Smooth muscle cell (in vitro differentiated cells): ENCODE measurements around the gene CFAP77. TPM values are rescaled to one million over a fixed set of nuclear protein-coding genes. Genes with fewer than 3 reads are reported as not detected.

Experiments
- DNase-seq: peaks from one replicate; lab custom pipeline; 2025; ENCODE audit not compliant: unreplicated experiment; lab: John Stamatoyannopoulos, UW
- H2AFZ ChIP-seq: fragments of 200-600 bp; sonication (generic); 2 replicates; pipeline ENCODE4 v1.6.0; 2016; ENCODE audit warnings: antibody characterized with exemption, low read depth, mild to moderate bottlenecking
- H3F3A ChIP-seq: fragments of 200-600 bp; sonication (generic); 2 replicates; pipeline ENCODE4 v1.6.0; 2017; ENCODE audit warnings: antibody characterized with exemption, low read depth
- H3K27ac ChIP-seq: fragments of 200-600 bp; sonication (generic); 2 replicates; pipeline ENCODE4 v1.5.1; 2016; ENCODE audit warnings: low read depth, mild to moderate bottlenecking
- H3K27me3 ChIP-seq: fragments of 200-600 bp; sonication (generic); 2 replicates; pipeline ENCODE4 v1.6.1; 2016; ENCODE audit warnings: low read depth, mild to moderate bottlenecking
- H3K36me3 ChIP-seq: fragments of 200-600 bp; sonication (generic); 2 replicates; pipeline ENCODE4 v1.5.1; 2016; ENCODE audit warnings: low read depth
- H3K4me1 ChIP-seq: fragments of 200-600 bp; sonication (generic); 2 replicates; pipeline ENCODE4 v1.5.1; 2016; ENCODE audit warnings: low read depth
- H3K4me2 ChIP-seq: fragments of 200-600 bp; sonication (generic); 2 replicates; pipeline ENCODE4 v1.6.0; 2016; ENCODE audit warnings: mild to moderate bottlenecking
- H3K4me3 ChIP-seq: fragments of 200-600 bp; sonication (generic); 2 replicates; pipeline ENCODE4 v1.5.1; 2016; ENCODE audit warnings: mild to moderate bottlenecking
- H3K79me2 ChIP-seq: fragments of 200-600 bp; sonication (generic); 2 replicates; pipeline ENCODE4 v1.6.0; 2016; ENCODE audit warnings: low read depth, mild to moderate bottlenecking
- H3K9ac ChIP-seq: fragments of 200-600 bp; sonication (generic); 2 replicates; pipeline ENCODE4 v1.6.0; 2016; ENCODE audit warnings: low read depth
- H3K9me3 ChIP-seq: fragments of 200-600 bp; sonication (generic); replicated peaks from 2 replicates; pipeline ENCODE4 v1.5.1; 2016; ENCODE audit warnings: low read depth
- H4K20me1 ChIP-seq: fragments of 200-600 bp; sonication (generic); 2 replicates; pipeline ENCODE4 v1.6.0; 2016; ENCODE audit warnings: low read depth
- CTCF ChIP-seq: fragments of 200-600 bp; sonication (generic); IDR thresholded peaks from 2 replicates; pipeline ENCODE4 v1.5.1; 2017; ENCODE audit warnings: borderline replicate concordance, mild to moderate bottlenecking, antibody characterized with exemption; ENCODE audit not compliant: insufficient read depth, poor library complexity, severe bottlenecking
- WGBS: methylation state at CpG from one replicate; pipeline ENCODE4 v1.1.7; 2016; ENCODE audit warnings: low lambda C conversion rate; 5-methylcytosine and 5-hydroxymethylcytosine counted together
- polyA plus RNA-seq: library from polyadenylated mRNA; unstranded; fragments of >200 nt; fragmentation: Nextera tagmentation; extraction: Ambion mirVana; gene quantifications from 2 replicates; pipeline ENCODE4 v1.2.1, GENCODE V29; 2016
- total RNA-seq: library from RNA; depleted of rRNA; stranded (reverse); fragments of >200 nt; gene quantifications from 2 replicates; pipeline ENCODE4 v1.2.3, GENCODE V29; 2014

Gene CFAP77
- total and polyA plus RNA-seq, 2 experiments from 2014 or later, result 0.31 TPM; not detected in 1

DNA sequence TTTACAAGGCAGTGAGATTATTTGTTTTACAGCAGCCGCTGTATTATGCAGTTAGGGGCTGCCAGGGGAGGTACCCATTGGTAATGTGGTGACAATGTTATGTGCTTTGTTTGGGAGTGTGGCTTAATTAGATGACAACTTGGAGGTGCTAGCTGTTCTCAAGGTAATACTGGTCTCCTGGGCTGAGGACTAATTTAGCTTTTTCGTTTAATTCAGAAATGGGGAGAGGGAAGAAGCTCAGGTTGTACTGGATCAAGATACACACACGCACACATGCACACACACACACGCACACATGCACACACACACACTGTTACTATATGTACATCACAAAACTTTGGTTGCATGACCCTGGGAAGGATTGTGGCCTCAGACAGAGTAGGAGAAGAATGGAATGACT, 37.9 kb downstream of the CFAP77 start:
- Histone ChIP-seq H3K4me2 (no peak overlapping the region), H3K4me1 (no peaks in the 10 kb centered on the region), H2AFZ (no peak overlapping the region), H3K9ac (no peak overlapping the region), H3K9me3 (no peaks in the 10 kb centered on the region), H3K27me3 (peaks cover 24% of the 10 kb centered on the region), H3K79me2 (no peaks in the 10 kb centered on the region), H3K27ac (no peak overlapping the region), H3K36me3 (no peaks in the 10 kb centered on the region), H4K20me1 (no peaks in the 10 kb centered on the region), H3K4me3 (no peak overlapping the region), H3F3A (no peaks in the 10 kb centered on the region)
- 96% methylated on average over 4 of the region's 4 CpGs for WGBS
- DNase-seq, result no peak
- TF ChIP-seq CTCF, result no peak

DNA sequence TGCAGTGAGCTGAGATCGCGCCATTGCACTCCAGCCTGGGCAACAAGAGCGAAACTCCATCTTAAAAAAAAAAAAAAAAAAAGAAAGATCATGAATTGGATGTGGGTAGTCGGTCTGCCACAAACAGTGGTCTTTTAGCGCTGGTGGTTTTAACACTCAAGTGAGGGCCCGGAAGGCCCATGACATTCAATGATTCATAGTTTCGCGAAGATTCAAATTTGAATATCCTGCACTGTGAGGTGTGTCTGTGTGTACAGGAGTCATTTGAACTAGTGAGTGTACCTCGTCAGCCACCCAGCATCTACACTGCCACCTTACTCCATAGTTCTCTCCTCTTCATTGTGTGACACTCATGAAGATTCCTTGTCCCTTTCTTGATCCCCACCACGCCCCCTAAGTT, 41.3 kb downstream of the CFAP77 start:
- DNase-seq, result no peak
- Histone ChIP-seq H3K9me3 (no peaks in the 10 kb centered on the region), H3K79me2 (no peaks in the 10 kb centered on the region), H3K4me1 (no peaks in the 10 kb centered on the region), H3K27ac (no peak overlapping the region), H3K4me2 (no peak overlapping the region), H4K20me1 (no peaks in the 10 kb centered on the region), H3K4me3 (no peak overlapping the region), H3F3A (no peaks in the 10 kb centered on the region), H3K27me3 (peaks cover 35% of the 10 kb centered on the region), H3K9ac (no peak overlapping the region), H3K36me3 (no peaks in the 10 kb centered on the region), H2AFZ (no peak overlapping the region)
- 93% methylated on average over 10 of the region's 10 CpGs for WGBS
- no peak for TF ChIP-seq CTCF

GRCh38 chr9:132456241-132456640, 46.2 kb downstream of the CFAP77 start:
- Histone ChIP-seq H2AFZ (no peak overlapping the region), H3K4me2 (no peak overlapping the region), H3F3A (no peaks in the 10 kb centered on the region), H3K27ac (no peak overlapping the region), H3K4me1 (no peaks in the 10 kb centered on the region), H3K9ac (no peak overlapping the region), H3K79me2 (no peaks in the 10 kb centered on the region), H3K9me3 (no peaks in the 10 kb centered on the region), H3K27me3 (peaks cover 13% of the 10 kb centered on the region), H3K4me3 (no peak overlapping the region), H3K36me3 (no peaks in the 10 kb centered on the region), H4K20me1 (no peaks in the 10 kb centered on the region)
- TF ChIP-seq CTCF, result no peak
- 94% methylated on average over 8 of the region's 8 CpGs for WGBS
- DNase-seq, result no peak

- Histone ChIP-seq H3K27ac (no peak overlapping the region), H3K4me2 (no peak overlapping the region), H3K4me3 (no peak overlapping the region), H3K36me3 (no peaks in the 10 kb centered on the region), H3K27me3 (peaks cover 13% of the 10 kb centered on the region), H3K79me2 (no peaks in the 10 kb centered on the region), H3K4me1 (no peaks in the 10 kb centered on the region), H3F3A (no peaks in the 10 kb centered on the region), H2AFZ (no peak overlapping the region), H4K20me1 (no peaks in the 10 kb centered on the region), H3K9ac (no peak overlapping the region), H3K9me3 (no peaks in the 10 kb centered on the region)
- DNase-seq, result no peak
- TF ChIP-seq CTCF, result no peak
- 92% methylated on average over 36 of the region's 36 CpGs for WGBS
Observed at GRCh38 chr9:132457504-132458236, 47.7 kb downstream of the CFAP77 start.
